Activated CD4-positive, CD25-positive, alpha-beta regulatory T cell (primary cell): ENCODE results near the gene PGBD1.

Experiments used
- DNase-seq, 4 experiments: peaks; one replicate each; lab custom pipeline; 2025; lab: John Stamatoyannopoulos, UW

PGBD1 gene

GRCh38 chr6:28281288-28282064 is at the start of gene PGBD1:
TSS of gene PGBD1 (plus strand) at chr6:28281572. CDS start at chr6:28283814, 2,242 bp downstream.
- peak in 2 of 4 experiments; percentile 22 to 28 for DNase-seq

- DNase-seq = no peak
These were observed 48.6 kb upstream of the PGBD1 start for GRCh38 chr6:28232785-28233184.

GRCh38 chr6:28235912-28236452 is 45.4 kb upstream of the PGBD1 start:
- DNase-seq = no peak

- no peak for DNase-seq
These were observed 41.7 kb upstream of the PGBD1 start for GRCh38 chr6:28239636-28240035.

- DNase-seq = no peak
These were observed 40.9 kb upstream of the PGBD1 start for GRCh38 chr6:28240471-28240870.

- DNase-seq = no peak
These were observed 37.4 kb upstream of the PGBD1 start for GRCh38 chr6:28243946-28244345.

- no peak for DNase-seq
These were observed 36.0 kb upstream of the PGBD1 start for GRCh38 chr6:28245206-28245941.

GRCh38 chr6:28248916-28249315 is 32.5 kb upstream of the PGBD1 start:
- DNase-seq = no peak

GRCh38 chr6:28250747-28251146 is 30.6 kb upstream of the PGBD1 start:
- DNase-seq = no peak

- peak in 2 of 4 experiments; percentile 8 to 14 for DNase-seq
These were observed 29.7 kb upstream of the PGBD1 start for GRCh38 chr6:28251661-28252008.

- peak; percentile 47 to 63 (median 58) for DNase-seq
These were observed 29.1 kb upstream of the PGBD1 start, which contains the start of gene ZKSCAN4 for GRCh38 chr6:28252009-28252975. TSS of gene ZKSCAN4 (minus strand) at chr6:28252269. CDS start at chr6:28251980, 289 bp downstream.

- DNase-seq = no peak
These were observed 27.3 kb upstream of the PGBD1 start for GRCh38 chr6:28254121-28254519.

- no peak for DNase-seq
These were observed 24.3 kb upstream of the PGBD1 start for GRCh38 chr6:28257042-28257441.

- DNase-seq = peak in 3 of 4 experiments; percentile 7 to 13 (median 9)
These were observed 22.2 kb upstream of the PGBD1 start, which contains the start of gene NKAPL for GRCh38 chr6:28258877-28259777. TSS of gene NKAPL (plus strand) at chr6:28259297. CDS start at chr6:28259372, 75 bp downstream.

GRCh38 chr6:28263922-28264321 is 17.4 kb upstream of the PGBD1 start:
- DNase-seq = no peak

GRCh38 chr6:28264834-28265401 is 16.5 kb upstream of the PGBD1 start:
- DNase-seq = no peak

- no peak for DNase-seq
These were observed 14.8 kb upstream of the PGBD1 start for GRCh38 chr6:28266563-28266961.

GRCh38 chr6:28266962-28267694 is 14.2 kb upstream of the PGBD1 start, which contains the start of gene ZSCAN26:
TSS of gene ZSCAN26 (plus strand) at chr6:28267143. CDS start at chr6:28271920, 4,777 bp downstream.
- peak; percentile 65 to 80 (median 72) for DNase-seq

GRCh38 chr6:28267695-28268059 is 13.7 kb upstream of the PGBD1 start:
- no peak for DNase-seq
